SU-DHL-6 (cell line): ENCODE data around the gene TSPAN31.

Experiments used
- EZH2phosphoT487 ChIP-seq: fragments of 200-600 bp; sonication (generic), shearing (Covaris generic); conservative IDR thresholded peaks from 2 replicates; pipeline ENCODE4 v1.6.1; 2018; ENCODE audit warnings: mild to moderate bottlenecking, antibody characterized with exemption, low read length, moderate library complexity, mixed read lengths
- TF ChIP-seq, protein P1 (sequence below): fragments of 200-600 bp; sonication (generic); IDR thresholded peaks from one replicate; pipeline ENCODE4 v1.5.1; 2017; ENCODE audit warnings: antibody characterized with exemption, mild to moderate bottlenecking, low read length, moderate library complexity; ENCODE audit not compliant: insufficient read depth, poor library complexity, severe bottlenecking

GRCh38 chr12:57756406-57757341 lies 11.8 kb downstream of the TSPAN31 start:
- TF ChIP-seq EZH2phosphoT487 = no peak
- TF ChIP-seq, protein P1, sequence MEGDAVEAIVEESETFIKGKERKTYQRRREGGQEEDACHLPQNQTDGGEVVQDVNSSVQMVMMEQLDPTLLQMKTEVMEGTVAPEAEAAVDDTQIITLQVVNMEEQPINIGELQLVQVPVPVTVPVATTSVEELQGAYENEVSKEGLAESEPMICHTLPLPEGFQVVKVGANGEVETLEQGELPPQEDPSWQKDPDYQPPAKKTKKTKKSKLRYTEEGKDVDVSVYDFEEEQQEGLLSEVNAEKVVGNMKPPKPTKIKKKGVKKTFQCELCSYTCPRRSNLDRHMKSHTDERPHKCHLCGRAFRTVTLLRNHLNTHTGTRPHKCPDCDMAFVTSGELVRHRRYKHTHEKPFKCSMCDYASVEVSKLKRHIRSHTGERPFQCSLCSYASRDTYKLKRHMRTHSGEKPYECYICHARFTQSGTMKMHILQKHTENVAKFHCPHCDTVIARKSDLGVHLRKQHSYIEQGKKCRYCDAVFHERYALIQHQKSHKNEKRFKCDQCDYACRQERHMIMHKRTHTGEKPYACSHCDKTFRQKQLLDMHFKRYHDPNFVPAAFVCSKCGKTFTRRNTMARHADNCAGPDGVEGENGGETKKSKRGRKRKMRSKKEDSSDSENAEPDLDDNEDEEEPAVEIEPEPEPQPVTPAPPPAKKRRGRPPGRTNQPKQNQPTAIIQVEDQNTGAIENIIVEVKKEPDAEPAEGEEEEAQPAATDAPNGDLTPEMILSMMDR = peak; percentile 83
